GM19351 (cell line): Measurements from ENCODE around the gene NXPH1.

ENCODE experiments used
- ATAC-seq: cut with Tn5 transposase; IDR thresholded peaks from one replicate; pipeline ENCODE4 v1.9.1; 2021; ENCODE audit warnings: mild to moderate bottlenecking, moderate library complexity; ENCODE audit not compliant: unreplicated experiment

Gene NXPH1

DNA sequence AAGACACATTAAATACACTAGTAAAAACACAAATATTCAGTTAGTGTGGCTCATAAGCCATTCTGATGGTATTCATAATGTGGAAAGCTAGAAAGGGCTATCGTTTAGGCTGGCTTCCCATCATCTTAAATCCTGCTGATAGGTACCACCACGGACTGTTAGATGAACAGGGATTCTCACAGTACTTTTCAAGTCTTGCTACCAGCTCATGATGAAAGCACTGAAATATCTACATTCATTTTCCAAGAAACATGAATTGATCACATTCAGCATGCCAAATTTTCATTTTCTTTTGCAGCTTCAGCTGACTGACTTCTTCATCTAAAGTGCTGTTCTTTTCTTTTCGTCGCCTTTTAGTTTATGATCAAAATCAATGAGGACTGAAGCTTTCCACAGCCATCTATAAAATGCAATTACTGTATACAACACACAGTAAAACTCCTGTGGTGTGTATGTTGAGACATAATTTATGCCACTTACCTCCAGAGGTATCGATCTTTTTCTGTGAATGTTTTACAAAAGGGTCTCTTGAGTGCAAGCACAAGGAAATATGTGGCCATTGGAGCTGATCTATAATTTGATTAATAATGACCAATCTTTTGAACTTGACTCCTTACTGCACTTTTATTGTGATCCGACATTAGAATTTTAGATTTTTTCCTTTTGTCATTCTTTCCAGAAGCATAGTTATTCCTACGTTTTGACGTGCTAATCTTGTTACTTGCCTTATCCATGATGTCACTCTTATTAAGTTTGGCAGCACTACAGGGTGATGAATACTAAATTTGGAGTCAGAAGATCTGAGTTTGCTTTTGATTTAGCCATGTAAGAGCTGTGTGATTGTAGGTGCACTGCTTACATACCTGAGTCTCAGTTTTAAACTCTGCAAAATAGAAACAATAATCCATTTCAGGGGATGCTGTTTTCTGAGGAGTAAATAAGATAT lies 58.4 kb downstream of the NXPH1 start:
- no peak for ATAC-seq

DNA sequence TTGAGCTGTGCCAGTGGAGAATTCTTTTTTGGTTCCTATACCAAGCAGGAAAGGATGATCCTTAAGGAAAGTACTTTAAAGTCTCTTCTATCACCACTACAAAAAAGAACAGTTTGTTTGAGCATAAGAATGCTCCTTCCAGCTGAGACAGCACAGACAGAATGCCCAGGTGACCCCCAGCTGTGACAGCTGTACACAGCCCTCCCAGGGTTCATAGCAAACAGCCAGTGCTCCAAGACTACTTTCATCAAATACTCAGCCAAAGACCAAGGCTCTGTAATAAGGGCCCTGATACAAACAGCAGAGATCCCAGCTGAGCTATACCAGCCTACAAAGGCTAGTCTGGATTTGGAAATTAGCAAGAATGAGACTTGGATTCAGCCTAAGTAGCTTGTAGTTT lies 65.7 kb downstream of the NXPH1 start:
- no peak for ATAC-seq

DNA sequence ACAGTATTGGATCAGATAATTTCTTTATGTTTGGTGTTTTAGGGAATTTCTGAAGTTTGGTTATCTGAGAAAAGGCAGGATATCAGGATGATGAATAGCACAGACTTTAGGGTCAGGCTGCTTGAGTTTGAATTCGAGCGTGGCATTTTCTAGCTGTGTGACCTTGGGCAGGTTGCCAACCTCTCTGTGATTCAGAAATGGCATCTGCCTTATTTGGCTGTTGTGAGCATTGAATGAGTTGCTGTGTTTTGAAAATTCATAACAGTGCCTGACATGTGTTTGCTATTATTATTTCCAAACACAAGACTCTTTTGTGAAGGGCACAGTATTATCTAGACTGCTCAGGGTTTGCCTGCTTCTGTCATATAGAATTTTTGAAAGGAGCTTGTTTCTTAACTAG lies 66.9 kb downstream of the NXPH1 start:
- ATAC-seq = no peak

DNA sequence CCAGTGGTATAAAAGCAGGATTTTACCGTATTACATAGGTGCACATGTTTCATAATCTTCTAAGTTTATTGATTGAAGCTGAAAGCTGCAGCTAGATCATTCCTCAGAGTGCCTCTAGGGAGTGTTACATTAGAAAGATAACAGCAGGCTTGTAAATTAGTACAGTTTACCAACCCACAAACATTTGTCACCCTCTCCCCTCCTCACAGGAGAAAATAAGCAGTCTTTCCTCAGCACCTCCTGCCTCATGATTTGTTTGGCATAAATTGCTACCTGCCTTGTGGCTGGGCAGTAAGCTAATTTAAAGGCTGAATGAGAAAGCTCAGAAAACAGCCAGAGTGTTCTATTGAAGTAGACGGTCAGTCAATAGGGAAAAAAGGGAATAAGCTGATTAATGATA lies 74.2 kb downstream of the NXPH1 start:
- no peak for ATAC-seq

DNA sequence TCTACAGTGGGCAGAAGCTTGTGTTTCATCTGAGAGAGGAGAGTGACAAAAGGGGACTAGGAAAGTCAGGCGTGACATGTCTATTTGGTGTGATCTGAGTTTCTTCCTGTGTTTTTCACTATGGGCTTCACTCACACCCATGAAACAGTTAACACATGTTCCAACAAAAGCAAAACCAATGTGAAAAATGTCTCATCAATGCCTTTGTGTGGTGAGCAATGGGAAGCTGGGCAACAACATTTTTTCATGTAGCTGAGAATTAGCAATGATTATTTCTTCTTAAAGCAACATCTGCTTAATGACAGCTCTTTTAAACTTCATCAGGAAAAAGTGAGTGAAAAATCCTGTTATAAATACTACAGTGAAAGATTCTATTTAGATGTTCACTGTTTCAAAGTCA lies 76.2 kb downstream of the NXPH1 start:
- no peak for ATAC-seq

DNA sequence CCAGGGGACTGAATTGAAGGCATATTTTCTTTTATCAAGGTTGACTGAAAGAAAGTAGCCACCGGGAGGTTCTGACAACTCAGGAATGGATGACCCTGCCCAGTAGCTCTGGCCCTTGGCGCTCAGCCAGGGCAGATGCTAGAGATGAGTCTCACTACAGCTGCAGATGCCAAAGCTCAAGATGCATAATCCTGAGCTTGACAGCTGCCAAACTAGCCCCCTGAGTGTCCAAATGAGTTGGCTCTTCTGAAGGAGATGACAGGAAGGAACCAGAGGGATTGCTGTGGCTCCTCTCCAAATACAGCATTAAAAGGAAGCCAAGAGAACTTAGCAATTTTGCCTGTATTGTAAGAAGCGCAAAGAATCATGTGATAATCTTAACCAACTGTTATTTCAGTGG lies 78.4 kb downstream of the NXPH1 start:
- ATAC-seq = no peak

DNA sequence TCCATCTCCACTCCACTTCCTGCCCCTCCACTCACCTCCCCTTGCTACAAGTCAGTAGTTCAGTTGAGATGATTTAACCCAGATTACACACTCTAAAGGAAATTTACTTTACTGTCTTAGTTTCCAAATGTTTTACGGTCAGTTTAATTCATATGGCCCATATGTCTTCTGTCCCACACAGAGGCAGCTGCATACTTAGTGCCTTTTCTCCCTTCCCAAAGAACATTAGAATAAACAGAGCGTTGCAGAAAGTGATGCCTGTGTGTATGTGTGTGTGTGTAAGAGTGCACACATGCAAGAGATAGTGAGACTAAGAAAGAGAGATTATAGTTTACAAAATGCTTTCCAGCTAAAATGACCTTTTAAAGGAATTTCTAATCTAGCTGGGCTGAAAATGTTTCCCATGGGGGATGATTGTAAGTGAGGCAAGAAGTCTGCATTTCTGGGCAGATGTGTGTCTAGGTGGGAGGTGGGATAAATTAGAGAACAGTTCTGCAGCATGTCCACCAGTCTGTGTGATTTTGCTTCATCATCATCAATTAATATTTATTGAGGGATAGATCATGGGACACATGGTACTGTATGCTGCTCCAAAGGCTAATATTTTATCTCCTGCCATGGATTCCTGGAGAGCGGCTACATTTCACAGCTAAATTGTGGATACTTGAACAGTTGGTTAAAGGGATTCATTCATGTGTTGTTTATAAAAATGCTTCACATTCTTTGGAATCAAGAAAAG lies 81.5 kb downstream of the NXPH1 start:
- no peak for ATAC-seq

DNA sequence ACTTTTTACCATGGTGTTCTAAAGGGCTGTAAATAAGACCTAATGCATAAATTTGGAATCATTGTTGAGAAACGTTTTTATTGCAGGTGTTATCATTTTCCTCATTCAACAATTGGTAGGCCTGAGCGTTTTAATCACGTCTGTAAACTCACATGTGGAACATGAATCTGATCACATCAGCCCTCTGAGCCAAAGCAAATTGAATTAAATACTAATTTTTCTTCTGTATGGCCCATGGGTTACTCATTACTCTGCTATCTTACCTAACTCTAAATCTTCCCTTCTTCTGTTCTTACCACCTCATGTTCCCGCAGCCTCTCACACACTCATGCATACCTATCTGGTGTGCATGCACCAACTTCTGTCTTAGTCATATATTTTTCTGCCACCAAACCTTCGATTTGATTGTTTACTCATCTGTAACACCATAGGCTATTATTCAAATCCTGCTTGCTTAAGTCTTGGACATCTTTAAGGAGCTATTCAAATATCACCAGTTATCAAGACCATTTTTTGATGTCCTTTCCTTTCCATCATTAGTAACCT lies 82.3 kb downstream of the NXPH1 start:
- no peak for ATAC-seq

DNA sequence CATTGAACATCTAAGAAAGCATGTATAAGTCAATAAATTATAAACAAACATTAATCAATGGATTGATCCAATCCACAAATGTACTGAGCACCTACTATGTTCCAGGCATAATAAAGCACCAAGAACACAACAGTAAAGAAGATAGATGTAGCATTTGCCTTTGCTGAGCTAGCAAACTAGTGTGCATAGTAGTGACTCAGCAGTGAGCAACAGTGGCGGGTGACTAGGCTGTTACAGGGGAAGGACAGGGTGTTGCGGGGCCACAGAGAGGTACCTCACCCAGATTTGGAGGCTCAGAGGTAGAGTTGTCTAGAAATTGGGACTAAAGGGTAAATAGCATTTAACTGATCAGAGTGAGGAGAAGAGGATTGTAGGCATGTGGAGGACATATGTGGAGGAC lies 83.6 kb downstream of the NXPH1 start:
- no peak for ATAC-seq

DNA sequence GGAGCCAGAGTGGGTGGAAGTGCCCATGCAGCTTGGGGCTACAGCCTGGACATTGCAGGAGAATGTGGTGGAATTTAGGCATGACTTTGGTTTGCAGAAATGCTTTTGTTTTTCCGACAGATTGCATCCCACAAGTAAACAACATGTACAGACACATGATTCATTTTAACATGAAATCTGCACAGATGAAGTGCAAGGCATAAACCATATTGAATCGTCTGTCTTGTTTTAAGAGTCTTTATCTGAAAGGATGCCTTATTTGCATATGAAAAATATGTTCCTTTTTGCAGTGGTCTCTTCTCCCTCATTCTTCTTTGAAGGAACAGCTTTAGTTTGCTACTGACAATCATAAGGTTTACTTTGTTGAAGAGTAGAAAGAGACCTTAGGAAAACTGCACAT lies 94.9 kb downstream of the NXPH1 start:
- ATAC-seq = no peak

DNA sequence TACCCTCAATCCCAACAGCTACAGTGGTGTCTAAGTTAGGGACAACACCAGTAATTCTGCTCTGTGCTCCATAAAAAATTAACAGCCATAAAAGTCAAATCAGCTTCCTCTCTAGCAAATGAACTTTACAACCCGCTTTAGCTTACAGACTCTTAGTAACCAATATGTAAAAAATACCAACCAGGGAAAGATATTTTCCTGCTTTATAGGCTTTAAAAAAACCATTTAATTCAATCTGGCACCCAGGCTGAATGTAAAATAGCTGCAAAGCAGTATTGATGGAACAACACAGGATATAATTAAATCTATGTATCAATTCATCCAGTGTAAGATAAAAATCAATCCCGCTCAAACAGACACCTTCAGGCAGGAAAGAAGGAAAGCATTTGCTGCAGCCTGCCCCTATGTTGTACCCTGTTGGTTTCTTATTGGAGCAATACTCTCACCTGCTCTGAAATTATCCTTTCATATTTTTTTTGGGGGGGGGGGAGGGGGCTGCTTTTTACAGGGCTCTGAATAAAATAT lies 98.6 kb downstream of the NXPH1 start:
- ATAC-seq = no peak

DNA sequence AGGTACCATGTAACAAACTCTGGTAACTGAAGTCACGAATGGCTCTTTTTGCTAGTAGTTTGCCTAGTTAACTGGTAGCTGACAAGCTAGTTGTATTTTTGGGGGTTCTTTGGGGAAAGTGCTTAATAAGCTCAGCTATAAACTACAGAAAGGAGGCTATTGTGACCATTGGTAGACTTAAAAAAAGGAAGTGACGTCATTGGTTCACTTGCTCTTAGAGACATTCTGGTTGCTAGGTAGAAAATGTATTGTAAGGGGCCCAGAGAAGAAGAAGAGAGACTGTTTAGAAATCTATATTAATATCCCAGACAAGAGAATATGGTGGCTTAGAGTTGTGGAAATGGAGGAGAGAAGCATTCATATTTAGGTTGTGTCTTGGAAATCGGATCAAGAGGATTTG lies 103.0 kb downstream of the NXPH1 start:
- ATAC-seq = peak; percentile 98

DNA sequence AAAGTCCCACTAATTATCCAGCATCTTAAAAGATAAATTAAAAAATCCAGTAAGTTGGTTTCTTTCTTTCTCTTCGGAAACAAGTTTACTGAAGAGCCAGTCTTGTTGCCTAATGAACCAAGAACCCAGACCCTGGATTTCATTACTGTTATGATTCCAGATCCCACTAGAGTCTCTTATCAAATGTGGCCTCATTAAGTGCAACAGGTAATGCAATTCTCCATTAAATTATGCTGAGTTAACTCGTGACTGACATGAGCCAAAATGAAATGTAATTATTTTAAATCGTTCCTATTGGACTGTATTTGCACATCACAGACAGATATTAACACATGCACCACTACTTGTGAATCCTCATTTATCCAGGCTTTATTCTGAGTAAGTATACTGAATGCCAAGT lies 115.6 kb downstream of the NXPH1 start:
- no peak for ATAC-seq

DNA sequence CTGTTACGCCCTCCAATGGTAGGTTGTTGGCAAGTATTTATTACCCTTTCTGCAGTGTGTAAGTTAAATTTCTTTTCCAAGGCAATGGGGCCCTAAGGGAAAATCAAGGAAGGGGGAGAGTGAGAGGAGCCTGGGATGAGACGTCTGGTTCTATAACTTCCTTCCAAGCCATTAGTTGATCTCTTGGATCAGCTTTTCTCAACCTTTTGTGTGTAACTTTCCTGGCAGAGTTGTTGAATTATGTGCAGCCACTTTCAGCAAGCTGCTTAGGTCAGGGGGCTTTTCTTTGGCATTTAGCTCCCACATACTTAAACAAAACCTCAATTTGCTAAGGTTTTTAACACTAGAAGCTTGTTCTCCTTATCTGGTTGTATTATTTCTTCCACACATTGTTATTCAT lies 127.1 kb downstream of the NXPH1 start:
- no peak for ATAC-seq

DNA sequence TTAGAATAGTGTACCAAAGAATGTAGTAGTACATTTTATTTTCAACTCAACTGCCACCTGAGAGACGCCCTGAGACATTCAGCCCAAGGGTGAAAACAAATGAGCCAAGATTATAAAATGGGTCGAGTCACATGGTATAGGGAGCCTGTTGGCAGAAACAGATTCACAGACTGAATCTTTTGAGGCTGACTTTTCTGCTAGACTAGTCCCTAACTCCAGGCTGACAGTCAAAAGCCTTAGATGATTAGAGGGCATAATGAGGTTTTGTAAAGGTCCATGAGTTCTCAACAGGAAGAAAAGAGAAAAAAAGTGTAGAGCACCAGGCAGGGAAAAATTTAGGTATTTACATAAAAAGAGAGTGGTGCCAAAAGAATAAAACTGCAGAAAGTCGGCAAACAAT lies 128.0 kb downstream of the NXPH1 start:
- ATAC-seq = no peak

DNA sequence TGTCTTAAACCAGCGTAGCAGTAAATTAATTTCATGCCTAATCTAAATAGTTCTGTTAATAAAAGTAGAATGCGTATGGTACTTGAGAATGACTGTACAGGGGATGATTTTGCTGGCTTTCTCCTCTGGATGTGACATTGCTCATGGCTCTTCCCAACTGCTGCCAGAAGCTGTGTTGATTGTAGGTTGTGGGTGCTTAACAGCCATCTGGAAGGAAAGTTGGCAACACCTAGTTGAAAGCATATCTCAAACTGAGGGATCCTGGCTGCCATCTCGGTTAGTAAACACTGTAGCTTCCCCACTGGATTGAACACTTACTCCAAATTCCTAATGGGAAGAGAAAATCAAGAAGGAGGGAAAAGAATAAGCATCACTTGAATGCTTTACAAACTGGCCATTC lies 130.9 kb downstream of the NXPH1 start:
- ATAC-seq = no peak

DNA sequence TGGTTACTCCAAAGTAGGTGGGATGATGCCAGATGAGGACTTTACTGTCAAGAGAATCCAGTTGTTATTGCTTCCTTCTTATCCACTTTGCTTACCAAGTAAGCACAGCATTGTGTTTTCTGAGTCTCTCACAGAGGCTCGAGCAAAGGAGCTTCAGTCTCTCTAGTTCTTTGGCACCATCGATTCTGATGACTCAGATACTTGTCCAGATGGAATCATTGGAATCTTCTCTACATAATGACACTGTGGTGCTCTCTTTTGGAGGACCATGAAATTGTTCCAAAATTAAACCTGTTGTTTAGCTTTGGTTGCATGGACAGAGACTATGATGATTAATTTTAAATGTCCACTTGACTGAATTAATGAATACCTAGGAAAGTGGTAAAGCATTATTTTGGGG lies 132.6 kb downstream of the NXPH1 start:
- no peak for ATAC-seq

DNA sequence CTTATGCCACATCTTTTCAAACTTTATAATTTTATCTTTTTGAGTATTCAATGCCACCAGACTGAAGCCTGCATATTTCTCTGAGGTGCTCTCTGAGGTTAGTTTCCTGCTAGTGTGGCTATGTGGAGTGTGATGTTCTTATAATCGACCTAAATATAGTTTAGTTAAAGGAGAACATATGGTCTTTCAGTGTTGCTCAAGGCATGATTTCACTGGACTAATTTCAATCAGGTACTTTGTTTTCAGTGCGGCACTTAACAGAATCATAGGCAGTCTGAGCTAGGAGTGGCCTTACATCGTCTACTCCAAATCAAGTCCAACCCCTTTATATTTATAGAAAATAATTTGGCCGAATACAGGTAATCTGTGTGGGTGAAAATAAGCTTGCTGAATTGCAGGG lies 134.2 kb downstream of the NXPH1 start:
- ATAC-seq = no peak

DNA sequence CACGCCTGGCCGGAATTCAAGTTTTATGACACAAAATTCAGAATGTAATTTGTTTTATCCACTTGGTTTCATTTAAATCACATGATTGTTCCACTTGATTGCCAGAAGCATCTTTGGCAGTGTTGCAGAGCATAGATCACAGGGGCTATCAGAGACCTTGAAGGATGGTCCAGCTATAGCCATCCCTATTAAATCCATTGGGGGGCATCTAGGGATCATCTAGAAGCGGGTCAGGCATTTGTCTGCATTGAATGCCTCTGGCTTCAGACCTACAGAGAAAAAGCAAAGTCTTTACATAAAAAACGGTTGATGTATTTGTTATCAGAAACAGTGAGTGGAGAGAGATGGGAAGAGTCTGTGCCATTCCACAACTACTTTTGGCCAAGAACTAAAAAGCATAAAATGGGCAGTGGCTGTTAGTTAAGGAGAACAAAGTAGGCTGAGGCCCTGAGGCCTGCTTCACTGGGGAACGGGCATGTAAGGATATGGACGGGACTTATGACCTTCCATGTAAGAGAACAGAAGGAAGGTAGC lies 146.3 kb downstream of the NXPH1 start:
- no peak for ATAC-seq

DNA sequence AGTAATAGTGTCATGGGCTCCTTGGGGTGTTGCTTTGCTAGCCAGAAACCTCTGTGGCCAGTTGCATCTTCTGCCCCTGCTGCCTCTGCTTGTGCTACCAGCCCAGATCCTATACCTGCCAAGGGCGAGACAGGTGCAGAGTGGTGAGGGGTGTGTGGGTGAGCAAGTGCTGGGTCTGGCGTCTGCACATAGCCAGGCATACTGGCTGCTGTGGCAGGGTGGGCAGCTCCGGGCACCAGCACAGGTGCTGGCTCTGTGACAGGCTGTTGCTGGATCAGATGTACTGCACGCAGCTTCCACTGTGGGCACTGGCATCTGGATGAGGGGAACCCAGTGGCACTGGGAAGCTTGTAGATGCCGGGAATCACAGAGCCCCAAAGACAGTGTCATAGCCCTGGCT lies 148.4 kb downstream of the NXPH1 start:
- ATAC-seq = no peak

DNA sequence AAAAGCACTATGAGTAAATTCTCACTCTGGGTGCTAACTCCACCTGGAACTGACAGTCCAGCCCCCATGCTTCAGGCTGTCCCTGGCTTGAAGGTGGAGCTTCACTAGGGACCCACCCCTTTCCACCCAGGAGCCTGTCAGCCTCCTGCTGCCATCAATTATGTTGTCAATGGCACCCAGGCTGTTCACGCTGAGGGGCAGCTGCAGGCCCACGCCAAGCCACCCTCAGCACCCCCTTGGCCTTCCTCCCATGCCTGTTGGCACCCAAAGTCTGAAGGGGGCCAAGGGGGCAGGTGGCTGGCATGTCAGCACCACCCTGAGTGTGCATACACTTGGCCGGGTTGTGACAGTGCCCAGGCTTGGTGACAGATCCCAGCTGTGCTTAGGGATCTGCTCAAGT lies 149.3 kb downstream of the NXPH1 start:
- no peak for ATAC-seq

DNA sequence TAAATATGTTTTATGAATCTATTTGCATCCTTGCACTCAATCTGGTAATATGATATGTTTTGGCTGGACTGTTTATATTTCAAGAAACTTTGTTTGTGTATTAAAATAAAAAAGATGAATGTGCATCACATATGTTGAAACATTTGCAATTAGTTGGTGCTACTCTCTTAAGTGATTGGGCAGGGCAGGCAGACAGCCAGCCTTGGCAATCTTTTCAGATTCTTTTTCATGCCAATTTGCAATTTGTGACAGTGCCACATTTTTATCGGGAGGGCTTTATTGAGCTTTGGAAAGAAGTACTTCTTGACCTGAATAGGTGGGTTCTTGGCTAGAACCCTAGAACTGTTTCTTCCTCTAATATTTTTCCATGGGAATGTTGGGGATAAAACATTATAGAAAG lies 152.2 kb downstream of the NXPH1 start:
- ATAC-seq = no peak
